H1 (cell line): ENCODE data around the gene ZSCAN5A. TPM values are rescaled to one million over a fixed set of nuclear protein-coding genes. Genes with fewer than 3 reads are reported as not detected.

Experiments used
- CTCF ChIA-PET: fragments of 300-600 bp; sonication (Branson Sonifier 250); formaldehyde crosslinking; loops from one replicate; lab custom pipeline; 2021; ENCODE audit not compliant: partially characterized antibody; lab: Charles Lee
- POLR2A ChIA-PET: fragments of 300-600 bp; sonication (Branson Sonifier 250); formaldehyde crosslinking; loops from one replicate; lab custom pipeline; 2021; ENCODE audit warnings: inconsistent platforms; ENCODE audit not compliant: partially characterized antibody; lab: Charles Lee
- DNase-seq, 2 experiments: peaks; one replicate each; pipeline versions ENCODE4 v3.0.0 to v3.0.0-alpha.2; 2010 to 2022; ENCODE audit warnings: low spot score in 2 of 2, low read depth in 1 of 2, mixed read lengths in 1 of 2
- FAIRE-seq: peaks from 2 replicates; lab custom pipeline; 2011; peaks lifted over from hg19 to GRCh38; lab: Jason Lieb, UNC
- H2AFZ ChIP-seq: 2 replicates; pipeline ENCODE4 v1.8.1; 2012; ENCODE audit warnings: low read length, inconsistent platforms
- H2AK5ac ChIP-seq: 2 replicates; pipeline ENCODE4 v1.6.1; 2013; ENCODE audit warnings: low read depth, low read length
- H2BK120ac ChIP-seq: replicated peaks from 2 replicates; pipeline ENCODE3; 2013; ENCODE audit warnings: low read depth, low read length, inconsistent platforms
- H2BK12ac ChIP-seq: 2 replicates; pipeline ENCODE4 v1.6.1; 2013; ENCODE audit warnings: low read depth, low read length
- H2BK15ac ChIP-seq: 2 replicates; pipeline ENCODE4 v1.6.1; 2013; ENCODE audit warnings: low read length
- H2BK20ac ChIP-seq: 2 replicates; pipeline ENCODE4 v1.6.1; 2013; ENCODE audit warnings: low read length
- H2BK5ac ChIP-seq: 2 replicates; pipeline ENCODE4 v1.6.1; 2013; ENCODE audit warnings: low read depth, low read length
- H3K14ac ChIP-seq: 2 replicates; pipeline ENCODE4 v1.6.1; 2013; ENCODE audit warnings: inconsistent platforms; ENCODE audit not compliant: insufficient read length
- H3K18ac ChIP-seq: 2 replicates; pipeline ENCODE4 v1.6.1; 2013; ENCODE audit warnings: low read length; ENCODE audit errors: extremely low read depth
- H3K23ac ChIP-seq: 2 replicates; pipeline ENCODE4 v1.6.1; 2013; ENCODE audit warnings: inconsistent platforms; ENCODE audit not compliant: insufficient read length
- H3K23me2 ChIP-seq: 2 replicates; pipeline ENCODE4 v1.6.1; 2013; ENCODE audit warnings: low read depth, low read length
- H3K27ac ChIP-seq: 2 replicates; pipeline ENCODE4 v1.6.1; 2011; ENCODE audit warnings: low read depth, low read length, inconsistent platforms
- H3K27me3 ChIP-seq, 4 experiments: replicated peaks in 1 of 4; 1 replicate in 1 of 4; 2 replicates in 3 of 4; pipeline versions ENCODE4 v1.6.1 to v1.8.1; 2011 to 2013; ENCODE audit warnings: low read length in 3 of 4, mild to moderate bottlenecking in 3 of 4, inconsistent platforms in 2 of 4, mixed read lengths in 2 of 4, moderate library complexity in 1 of 4; ENCODE audit not compliant: control insufficient read depth in 3 of 4, insufficient read depth in 3 of 4; ENCODE audit errors: extremely low read depth in 1 of 4
- H3K36me3 ChIP-seq, 4 experiments: 2 replicates each; pipeline versions ENCODE4 v1.6.1 to v1.8.1; 2011 to 2013; ENCODE audit warnings: mild to moderate bottlenecking in 4 of 4, low read length in 3 of 4, moderate library complexity in 2 of 4, control low read depth in 1 of 4, inconsistent platforms in 1 of 4; ENCODE audit not compliant: insufficient read depth in 4 of 4, control insufficient read depth in 2 of 4
- H3K4ac ChIP-seq: replicated peaks from 2 replicates; pipeline ENCODE3; 2013; ENCODE audit warnings: low read length, low read depth, mixed read lengths, inconsistent platforms; ENCODE audit not compliant: insufficient read length
- H3K4me1 ChIP-seq, 4 experiments: replicated peaks in 1 of 4; 1 replicate in 1 of 4; 2 replicates in 3 of 4; pipeline versions ENCODE4 v1.6.1 to v1.8.1; 2011 to 2013; ENCODE audit warnings: low read length in 3 of 4, inconsistent platforms in 2 of 4, mixed read lengths in 1 of 4; ENCODE audit not compliant: insufficient read depth in 4 of 4, control insufficient read depth in 3 of 4
- H3K4me2 ChIP-seq, 2 experiments: 2 replicates each; pipeline versions ENCODE4 v1.6.1 to v1.8.1; 2011 to 2013; ENCODE audit warnings: low read depth in 2 of 2, low read length in 2 of 2, control low read depth in 1 of 2, inconsistent platforms in 1 of 2, mild to moderate bottlenecking in 1 of 2; ENCODE audit not compliant: insufficient read depth in 1 of 2
- H3K4me3 ChIP-seq, 4 experiments: fragments of 200-600, 300-600 bp in 1 of 4; sonication (generic), shearing (Covaris generic), sonication (Bioruptor Twin) in 1 of 4; 2 replicates each; pipeline versions ENCODE4 v1.5.1 to v1.8.1; 2011 to 2016; ENCODE audit warnings: low read length in 4 of 4, low read depth in 3 of 4, control low read depth in 2 of 4, inconsistent platforms in 2 of 4, mild to moderate bottlenecking in 2 of 4, mixed read lengths in 1 of 4, moderate library complexity in 1 of 4; ENCODE audit not compliant: insufficient read depth in 2 of 4; ENCODE audit errors: extremely low read depth in 1 of 4
- H3K56ac ChIP-seq: replicated peaks from 2 replicates; pipeline ENCODE3; 2013; ENCODE audit warnings: low read depth, mild to moderate bottlenecking, mixed read lengths, low read length, inconsistent platforms; ENCODE audit not compliant: insufficient read length
- H3K79me1 ChIP-seq: 2 replicates; pipeline ENCODE4 v1.6.1; 2013; ENCODE audit warnings: low read depth, low read length, control low read depth
- H3K79me2 ChIP-seq, 2 experiments: 2 replicates each; pipeline versions ENCODE4 v1.6.1 to v1.8.1; 2012 to 2013; ENCODE audit warnings: low read length in 2 of 2, mild to moderate bottlenecking in 2 of 2, inconsistent platforms in 1 of 2; ENCODE audit not compliant: insufficient read depth in 2 of 2, control insufficient read depth in 1 of 2
- H3K9ac ChIP-seq, 4 experiments: replicated peaks in 1 of 4; 1 replicate in 1 of 4; 2 replicates in 3 of 4; pipeline versions ENCODE4 v1.6.1 to v1.8.1; 2011 to 2013; ENCODE audit warnings: low read depth in 3 of 4, low read length in 3 of 4, control low read depth in 2 of 4, mild to moderate bottlenecking in 2 of 4, moderate library complexity in 2 of 4, inconsistent platforms in 1 of 4; ENCODE audit errors: extremely low read depth in 1 of 4
- H3K9me3 ChIP-seq, 2 experiments: 2 replicates each; pipeline versions ENCODE4 v1.6.1 to v1.8.1; 2012 to 2013; ENCODE audit warnings: mild to moderate bottlenecking in 2 of 2, moderate library complexity in 2 of 2, control low read depth in 1 of 2, inconsistent platforms in 1 of 2, low read depth in 1 of 2, low read length in 1 of 2, mixed read lengths in 1 of 2; ENCODE audit not compliant: insufficient read depth in 2 of 2
- H4K20me1 ChIP-seq, 2 experiments: replicated peaks in 1 of 2; 2 replicates each; pipeline versions ENCODE3 to v1.8.1; 2011 to 2013; ENCODE audit warnings: inconsistent platforms in 2 of 2, low read length in 2 of 2, mild to moderate bottlenecking in 1 of 2; ENCODE audit not compliant: insufficient read depth in 2 of 2, control insufficient read depth in 1 of 2
- H4K5ac ChIP-seq: 2 replicates; pipeline ENCODE4 v1.6.1; 2013; ENCODE audit warnings: low read length, low read depth, mixed read lengths, inconsistent platforms; ENCODE audit not compliant: insufficient read length
- H4K8ac ChIP-seq: 2 replicates; pipeline ENCODE4 v1.8.0; 2013; ENCODE audit warnings: mild to moderate bottlenecking, moderate library complexity, low read length, inconsistent platforms; ENCODE audit not compliant: insufficient read depth; ENCODE audit errors: extremely low read depth
- H4K91ac ChIP-seq: replicated peaks from 2 replicates; pipeline ENCODE3; 2013; ENCODE audit warnings: low read length, mixed read lengths, inconsistent platforms; ENCODE audit not compliant: insufficient read length
- ATF2 ChIP-seq: IDR thresholded peaks from 2 replicates; pipeline ENCODE4 v1.6.1; 2012; ENCODE audit warnings: low read length, inconsistent platforms
- ATF3 ChIP-seq: IDR thresholded peaks from 2 replicates; pipeline ENCODE4 v1.6.1; 2011; ENCODE audit warnings: low read depth, mild to moderate bottlenecking, low read length; ENCODE audit not compliant: insufficient read depth
- BRCA1 ChIP-seq: IDR thresholded peaks from 2 replicates; pipeline ENCODE4 v1.6.1; 2012; ENCODE audit warnings: low read depth, low read length, improper control_type of control experiment
- CEBPB ChIP-seq: IDR thresholded peaks from 2 replicates; pipeline ENCODE4 v1.6.1; 2012; ENCODE audit warnings: low read depth, low read length
- CHD1 ChIP-seq: IDR thresholded peaks from 2 replicates; pipeline ENCODE4 v1.6.1; 2012; ENCODE audit warnings: low read depth, low read length, improper control_type of control experiment
- CTCF ChIP-seq, 3 experiments: IDR thresholded peaks; 1 replicate in 2 of 3; 2 replicates in 1 of 3; pipeline versions ENCODE4 v1.5.1 to v1.6.1; 2011; ENCODE audit warnings: low read length in 3 of 3, mild to moderate bottlenecking in 3 of 3, inconsistent platforms in 2 of 3, low read depth in 1 of 3, moderate library complexity in 1 of 3; ENCODE audit not compliant: insufficient read depth in 1 of 3; ENCODE audit errors: control extremely low read depth in 1 of 3
- EZH2 ChIP-seq: fragments of 200-600 bp; sonication (generic); IDR thresholded peaks from 2 replicates; pipeline ENCODE4 v1.7.1; 2012; ENCODE audit warnings: low read depth, mild to moderate bottlenecking, moderate library complexity, low read length, inconsistent platforms; ENCODE audit not compliant: severe bottlenecking
- JUN ChIP-seq: IDR thresholded peaks from 2 replicates; pipeline ENCODE4 v1.6.1; 2011; ENCODE audit warnings: low read depth, mild to moderate bottlenecking, improper control_type of control experiment, low read length
- MAFK ChIP-seq: IDR thresholded peaks from 2 replicates; pipeline ENCODE4 v1.6.1; 2012; ENCODE audit warnings: low read depth, mild to moderate bottlenecking, improper control_type of control experiment, low read length
- PHF8 ChIP-seq: fragments of 200-600 bp; sonication (generic); conservative IDR thresholded peaks from 2 replicates; pipeline ENCODE4 v1.7.1; 2012; ENCODE audit warnings: low read depth, mild to moderate bottlenecking, inconsistent platforms, low read length, moderate library complexity
- SIRT6 ChIP-seq: IDR thresholded peaks from one replicate; pipeline ENCODE4 v1.7.1; 2012; ENCODE audit warnings: low read length, inconsistent platforms
- polyA plus RNA-seq, 7 experiments: library from polyadenylated mRNA; depleted of rRNA in 3 of 7; stranded (reverse) in 5 of 7; unstranded in 2 of 7; fragments of >200 nt in 5 of 7; fragments of 200-250 nt in 2 of 7; gene quantifications; 1 replicate in 5 of 7; 2 replicates in 1 of 7; 4 replicates in 1 of 7; pipeline versions ENCODE4 v1.2.1 to v1.2.3, GENCODE V29; 2011 to 2013; ENCODE audit warnings: missing spikeins in 2 of 7, mixed read lengths in 2 of 7
- total RNA-seq: library from RNA; stranded (reverse); fragmentation: NEBNext Ultra II Directional; extraction: Animal tissue kit (Norgen Biotek cat#: 25700); gene quantifications from 2 replicates; pipeline ENCODE4 v1.2.1, GENCODE V29; 2021

ZSCAN5A gene
- total and polyA plus RNA-seq, 2 of the 8 experiments (the other 6 are each of a cell fraction or from before 2014, with no cell fraction given), result 8.6 to 11.0 TPM

- no peaks in the 10 kb centered on the region for H3K79me1 ChIP-seq
- H3K4me3 ChIP-seq, result no peak overlapping the region
- H3K36me3 ChIP-seq, result no peaks in the 10 kb centered on the region
- no peaks in the 10 kb centered on the region for H3K23me2 ChIP-seq
- peaks cover 38 to 48% of the 10 kb centered on the region in 2 experiments for H3K9me3 ChIP-seq
- DNase-seq (no peak), FAIRE-seq (no peak)
- POLR2A ChIA-PET, result no interaction called here
- no peak overlapping the region for H4K8ac ChIP-seq
- H2BK5ac ChIP-seq, result no peak overlapping the region
- no peak overlapping the region for H2BK15ac ChIP-seq
- H3K4me2 ChIP-seq, result no peak overlapping the region
- no peaks in the 10 kb centered on the region for H3K79me2 ChIP-seq
- H3K23ac ChIP-seq, result no peak overlapping the region
- no peak overlapping the region for H4K91ac ChIP-seq
- no peak overlapping the region for H2BK12ac ChIP-seq
- no peak overlapping the region for H3K27ac ChIP-seq
- H4K5ac ChIP-seq, result no peak overlapping the region
- CTCF ChIA-PET, result interaction anchor here (1.9 kb wide), 1 partner anchor 7 kb away, joined by 4 read pairs; no protein-coding TSS in a partner anchor
- no peak overlapping the region for H3K4ac ChIP-seq
- no peaks in the 10 kb centered on the region; a peak in 1 of 7 replicates for H3K27me3 ChIP-seq
- no peak overlapping the region for H2AK5ac ChIP-seq
- H3K9ac ChIP-seq, result no peak overlapping the region
- no peak overlapping the region for H3K18ac ChIP-seq
- H4K20me1 ChIP-seq, result no peaks in the 10 kb centered on the region
- H3K14ac ChIP-seq, result no peak overlapping the region
- peaks cover 0 to 2% (median 0%) of the 10 kb centered on the region in 4 experiments; a peak in 3 of 7 replicates for H3K4me1 ChIP-seq
- H2BK120ac ChIP-seq, result no peak overlapping the region
- no peak overlapping the region for H2AFZ ChIP-seq
- no peak overlapping the region for H2BK20ac ChIP-seq
- no peak overlapping the region for H3K56ac ChIP-seq
- no peak for TF ChIP-seq BRCA1
- no peak for TF ChIP-seq SIRT6
- no peak for TF ChIP-seq ATF3
- TF ChIP-seq CHD1, result no peak
- TF ChIP-seq ATF2, result no peak
- TF ChIP-seq PHF8, result no peak
- TF ChIP-seq MAFK, result no peak
- no peak for TF ChIP-seq CEBPB
- TF ChIP-seq JUN, result no peak
- no peak for TF ChIP-seq CTCF (IDR thresholded peaks at IDR 0.05; ENCODE audit: control extremely low read depth in 1 of 3, insufficient read depth in 1 of 3, low read depth in 1 of 3, low read length in 3 of 3)
- no peak for TF ChIP-seq EZH2
These were observed 27.3 kb upstream of the ZSCAN5A start for GRCh38 chr19:56341948-56342347.
